Activated naive CD4-positive, alpha-beta T cell treated with anti-CD3 and anti-CD28 coated beads for 36 hours (primary cell): ENCODE measurements around the gene CACNA1C. TPM values are rescaled to one million over a fixed set of nuclear protein-coding genes. Genes with fewer than 3 reads are reported as not detected.
"Not testable (repeated sequence)": the region's sequence is repeated elsewhere in the genome, so short reads cannot be mapped to it uniquely, and the experiment has no call there.

Experiments used
- CTCF ChIA-PET: fragments of 350-600 bp; sonication (Branson Sonifier 250); formaldehyde crosslinking; loops from one replicate; lab custom pipeline; 2021; ENCODE audit warnings: antibody characterized with exemption; lab: Charles Lee
- DNase-seq: peaks from one replicate; pipeline ENCODE4 v3.0.0-alpha.2; 2020
- H3K27ac Mint-ChIP-seq: one replicate; pipeline ENCODE4 v1.8.0; 2021; ENCODE audit warnings: mild to moderate bottlenecking, mixed read lengths
- H3K27me3 Mint-ChIP-seq: one replicate; pipeline ENCODE4 v1.8.0; 2021; ENCODE audit warnings: low read depth, mixed read lengths
- H3K36me3 Mint-ChIP-seq: one replicate; pipeline ENCODE4 v1.8.0; 2021; ENCODE audit warnings: low read depth, mixed read lengths
- H3K4me1 Mint-ChIP-seq: one replicate; pipeline ENCODE4 v1.8.0; 2021; ENCODE audit warnings: low read depth, mixed read lengths
- H3K4me3 Mint-ChIP-seq: one replicate; pipeline ENCODE4 v1.8.0; 2021; ENCODE audit warnings: mild to moderate bottlenecking, moderate library complexity, mixed read lengths
- H3K9me3 Mint-ChIP-seq: one replicate; pipeline ENCODE4 v1.8.0; 2021; ENCODE audit warnings: mixed read lengths
- intact Hi-C: fragments of 100-400 bp; cut with micrococcal nuclease; formaldehyde crosslinking; loops from one replicate; pipeline ENCODE4 v1.15.1; 2023
- total RNA-seq, 2 experiments: library from RNA; stranded (reverse); gene quantifications; one replicate each; pipeline ENCODE4 v1.2.3, GENCODE V29; 2021

CACNA1C gene
- total RNA-seq, 2 experiments from 2014 or later = 0.02 to 0.12 TPM

DNA sequence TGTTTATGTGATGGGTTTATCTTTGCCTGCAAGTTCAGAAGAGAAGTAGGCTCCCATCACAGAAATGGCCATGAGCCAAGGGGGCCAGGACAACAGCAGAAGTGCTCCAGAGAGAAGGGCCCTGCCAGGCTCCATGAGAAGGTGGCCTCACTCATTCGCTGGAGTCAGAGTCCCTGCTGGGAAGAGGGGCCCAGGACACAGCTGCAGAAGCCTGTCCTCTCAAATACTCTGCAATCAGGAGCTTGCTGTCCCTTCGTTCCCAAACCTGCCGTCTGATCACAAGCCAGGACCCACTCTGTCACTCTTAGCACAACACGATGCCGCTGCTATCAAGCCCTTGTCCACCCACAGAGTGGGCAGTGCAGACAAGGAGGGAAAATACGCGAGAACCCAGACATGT, 435.8 kb downstream of the CACNA1C start:
- Mint-ChIP-seq H3K4me3 (no peak overlapping the region), H3K27ac (no peak overlapping the region), H3K36me3 (no peaks in the 10 kb centered on the region), H3K9me3 (no peaks in the 10 kb centered on the region), H3K27me3 (peaks cover 9% of the 10 kb centered on the region), H3K4me1 (no peaks in the 10 kb centered on the region)
- CTCF ChIA-PET = no interaction called here
- intact Hi-C loops = no loop called here
- DNase-seq = no peak

DNA sequence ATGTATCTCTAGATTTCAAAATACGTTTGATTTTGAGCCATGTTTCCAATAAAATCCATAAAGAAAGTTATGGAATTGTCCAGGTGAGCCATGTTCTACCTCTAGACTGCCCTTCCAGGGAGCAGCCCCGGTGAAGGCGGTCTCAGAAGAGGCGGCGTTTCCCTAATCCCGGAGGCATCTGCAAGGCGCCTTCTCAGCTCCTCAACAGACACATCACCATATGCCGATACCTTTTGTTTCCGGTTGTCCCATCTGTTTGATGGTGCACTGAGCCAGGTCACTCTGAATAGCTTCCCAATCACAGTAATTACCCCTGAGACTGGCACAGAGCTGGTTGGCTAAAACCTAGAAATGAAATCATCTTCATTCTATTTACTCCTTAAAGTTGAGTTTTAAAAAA, 436.5 kb downstream of the CACNA1C start:
- Mint-ChIP-seq H3K4me3 (no peak overlapping the region), H3K36me3 (no peaks in the 10 kb centered on the region), H3K4me1 (no peaks in the 10 kb centered on the region), H3K27me3 (peaks cover 9% of the 10 kb centered on the region), H3K27ac (no peak overlapping the region), H3K9me3 (no peaks in the 10 kb centered on the region)
- intact Hi-C loops = no loop called here
- no peak for DNase-seq
- CTCF ChIA-PET = no interaction called here

DNA sequence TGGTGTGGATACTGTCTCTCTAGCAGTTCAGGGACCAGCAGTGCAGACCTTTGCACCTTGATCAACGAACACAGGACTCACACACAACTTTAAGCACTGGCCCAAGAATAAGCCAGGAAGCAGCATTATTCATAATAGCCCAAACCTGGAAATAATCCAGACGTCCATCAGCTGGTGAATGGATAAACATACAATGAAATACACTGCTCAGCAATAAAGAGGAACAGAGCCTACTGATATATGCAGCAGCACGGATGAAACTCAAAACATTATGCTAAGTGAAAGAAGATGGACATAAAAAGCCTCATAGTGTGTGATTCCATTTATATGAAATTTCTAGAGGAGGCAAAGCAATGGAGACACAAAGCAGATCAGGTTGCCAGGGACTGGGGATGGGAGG, 438.0 kb downstream of the CACNA1C start:
- Mint-ChIP-seq H3K4me1 (no peaks in the 10 kb centered on the region), H3K27me3 (peaks cover 18% of the 10 kb centered on the region), H3K27ac (no peak overlapping the region), H3K4me3 (no peak overlapping the region), H3K36me3 (no peaks in the 10 kb centered on the region), H3K9me3 (no peaks in the 10 kb centered on the region)
- no peak for DNase-seq
- intact Hi-C loops = no loop called here
- CTCF ChIA-PET = no interaction called here

DNA sequence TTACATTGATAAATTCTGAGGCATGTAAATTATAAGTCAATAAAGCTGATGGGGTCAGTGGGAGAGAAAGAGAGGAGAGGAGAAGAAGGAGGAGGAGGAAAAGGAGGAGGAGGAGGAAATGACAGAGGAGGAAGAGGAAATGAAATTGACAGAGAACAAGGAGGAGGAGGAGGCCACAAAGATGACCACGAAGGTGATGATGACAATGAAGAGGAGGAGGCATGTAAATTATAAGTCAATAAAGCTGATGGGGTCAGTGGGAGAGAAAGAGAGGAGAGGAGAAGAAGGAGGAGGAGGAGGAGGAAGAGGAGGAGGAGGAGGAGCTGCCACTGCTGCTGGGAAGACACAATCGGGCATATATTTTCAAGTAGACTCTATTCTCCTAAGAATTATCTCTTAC, 438.6 kb downstream of the CACNA1C start:
- H3K27ac Mint-ChIP-seq, CTCF ChIA-PET, H3K36me3 Mint-ChIP-seq, DNase-seq, H3K4me3 Mint-ChIP-seq, H3K4me1 Mint-ChIP-seq, intact Hi-C loops, H3K9me3 Mint-ChIP-seq: not testable (repeated sequence)
- H3K27me3 Mint-ChIP-seq = peaks cover 19% of the 10 kb centered on the region

DNA sequence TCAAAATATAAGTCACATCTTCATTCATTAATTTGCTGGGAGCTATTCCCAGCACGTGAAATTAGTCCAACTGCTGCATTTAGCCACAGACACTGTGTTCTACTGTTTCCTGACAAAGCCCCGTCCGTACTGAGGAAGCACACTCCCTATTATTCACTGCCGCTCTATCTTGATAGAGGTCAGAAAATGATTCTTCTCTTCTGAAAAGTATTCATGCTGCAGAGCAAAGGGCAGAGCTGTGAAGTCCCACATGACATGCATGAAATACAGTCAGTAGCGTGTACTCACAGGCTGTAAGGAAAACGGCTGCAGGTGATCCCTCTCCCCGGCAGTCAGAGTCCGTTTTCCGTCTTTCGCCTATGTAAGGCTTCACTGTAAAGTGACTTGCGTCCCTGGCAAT, 439.4 kb downstream of the CACNA1C start:
- intact Hi-C loops = no loop called here
- no peak for DNase-seq
- H3K27me3 Mint-ChIP-seq = peaks cover 20% of the 10 kb centered on the region
- CTCF ChIA-PET = interaction anchor here (0.6 kb wide), 1 partner anchor 1007 kb away, joined by 4 read pairs; no protein-coding TSS in a partner anchor
- H3K36me3 Mint-ChIP-seq = no peaks in the 10 kb centered on the region
- H3K27ac Mint-ChIP-seq = no peak overlapping the region
- H3K4me3 Mint-ChIP-seq = no peak overlapping the region
- no peaks in the 10 kb centered on the region for H3K4me1 Mint-ChIP-seq
- no peaks in the 10 kb centered on the region for H3K9me3 Mint-ChIP-seq

DNA sequence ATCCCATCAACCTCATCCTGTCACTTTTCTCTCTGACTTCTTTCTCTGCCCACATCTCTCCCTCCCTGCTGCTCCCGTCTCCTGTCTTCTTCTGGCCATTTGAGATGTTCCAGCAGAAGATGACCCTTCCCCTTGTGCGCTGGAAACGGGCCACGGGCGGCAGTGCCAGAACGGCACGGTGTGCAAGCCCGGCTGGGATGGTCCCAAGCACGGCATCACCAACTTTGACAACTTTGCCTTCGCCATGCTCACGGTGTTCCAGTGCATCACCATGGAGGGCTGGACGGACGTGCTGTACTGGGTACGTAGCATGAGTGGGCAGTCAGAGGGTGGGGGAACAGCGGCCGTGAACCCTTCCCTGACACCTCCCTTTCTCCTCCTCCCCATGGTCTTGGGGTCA, 440.3 kb downstream of the CACNA1C start:
- CTCF ChIA-PET = no interaction called here
- no peak overlapping the region for H3K27ac Mint-ChIP-seq
- no peaks in the 10 kb centered on the region for H3K36me3 Mint-ChIP-seq
- H3K27me3 Mint-ChIP-seq = peaks cover 20% of the 10 kb centered on the region
- H3K4me3 Mint-ChIP-seq = no peak overlapping the region
- H3K4me1 Mint-ChIP-seq = no peaks in the 10 kb centered on the region
- intact Hi-C loops = no loop called here
- no peaks in the 10 kb centered on the region for H3K9me3 Mint-ChIP-seq
- DNase-seq = no peak

DNA sequence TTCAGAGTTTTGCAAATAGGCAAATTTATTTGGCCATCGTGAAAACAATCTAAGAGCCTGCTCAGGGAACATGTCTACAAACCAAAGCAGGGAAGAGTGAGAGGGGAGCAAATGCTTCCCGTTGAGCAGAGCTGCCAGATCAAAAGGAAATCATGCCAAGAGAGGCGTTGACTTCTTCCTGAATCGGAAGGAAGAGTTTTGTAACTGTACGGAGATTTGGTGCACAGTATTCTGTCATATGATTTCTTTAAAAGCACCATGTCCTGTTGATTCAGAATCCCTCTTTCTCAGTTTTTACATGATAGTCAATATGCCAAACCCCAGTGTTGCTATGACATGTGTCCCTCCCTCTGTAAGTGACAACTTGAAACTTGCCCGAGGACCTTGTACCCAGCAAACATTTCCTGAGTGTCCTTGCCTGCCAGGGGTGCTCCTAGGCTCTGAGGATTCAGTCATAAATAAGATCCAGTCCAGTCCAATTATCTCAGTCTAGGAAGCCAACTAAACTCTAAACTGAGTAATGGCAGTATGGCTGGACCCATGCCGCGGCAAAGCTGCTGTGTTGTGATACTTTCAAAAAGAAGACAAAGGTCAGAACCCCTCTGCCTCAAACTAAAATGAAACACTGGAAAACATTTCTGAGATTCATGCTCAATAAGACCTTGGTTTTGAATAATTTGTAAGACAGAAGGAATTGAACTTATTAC, 441.9 kb downstream of the CACNA1C start:
- intact Hi-C loops = no loop called here
- CTCF ChIA-PET = no interaction called here
- no peaks in the 10 kb centered on the region for H3K36me3 Mint-ChIP-seq
- DNase-seq = no peak
- H3K27ac Mint-ChIP-seq = no peak overlapping the region
- H3K9me3 Mint-ChIP-seq = no peaks in the 10 kb centered on the region
- H3K4me3 Mint-ChIP-seq = no peak overlapping the region
- H3K4me1 Mint-ChIP-seq = no peaks in the 10 kb centered on the region
- peaks cover 25% of the 10 kb centered on the region for H3K27me3 Mint-ChIP-seq

DNA sequence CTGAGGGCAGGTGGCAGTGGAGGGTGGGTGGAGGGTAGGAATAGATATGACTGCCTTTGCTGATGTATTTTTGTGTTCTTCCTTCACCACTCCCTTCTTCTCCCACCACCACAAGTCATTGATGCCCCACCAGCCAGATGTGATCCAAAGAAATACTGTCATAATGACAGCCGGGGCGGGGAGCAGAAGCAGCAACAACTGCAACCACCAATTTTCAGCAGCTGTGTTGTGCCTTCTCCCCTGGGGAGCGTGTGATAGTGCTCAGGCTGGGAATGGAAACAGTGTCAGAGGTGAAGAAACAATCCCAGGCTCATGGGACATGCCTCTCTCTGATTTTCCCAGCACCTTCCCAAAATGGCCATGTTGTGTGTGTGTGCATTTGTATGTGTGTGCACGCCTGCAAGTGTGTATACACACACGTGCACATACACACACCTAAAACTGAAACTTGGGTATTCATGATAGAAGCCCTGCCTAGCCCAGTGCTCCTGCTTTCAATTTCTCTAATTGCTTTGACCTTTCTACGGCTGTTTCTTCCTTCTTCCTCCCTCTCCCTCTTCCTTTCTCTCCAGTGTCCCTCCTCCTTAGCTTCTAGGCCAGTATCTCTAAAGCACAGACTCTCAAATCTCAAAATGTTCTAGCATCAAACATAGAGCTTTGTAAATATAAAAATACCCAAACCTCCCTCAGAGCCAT, 442.8 kb downstream of the CACNA1C start:
- Mint-ChIP-seq H3K27me3 (peaks cover 31% of the 10 kb centered on the region), H3K27ac (no peak overlapping the region)
- CTCF ChIA-PET = no interaction called here

DNA sequence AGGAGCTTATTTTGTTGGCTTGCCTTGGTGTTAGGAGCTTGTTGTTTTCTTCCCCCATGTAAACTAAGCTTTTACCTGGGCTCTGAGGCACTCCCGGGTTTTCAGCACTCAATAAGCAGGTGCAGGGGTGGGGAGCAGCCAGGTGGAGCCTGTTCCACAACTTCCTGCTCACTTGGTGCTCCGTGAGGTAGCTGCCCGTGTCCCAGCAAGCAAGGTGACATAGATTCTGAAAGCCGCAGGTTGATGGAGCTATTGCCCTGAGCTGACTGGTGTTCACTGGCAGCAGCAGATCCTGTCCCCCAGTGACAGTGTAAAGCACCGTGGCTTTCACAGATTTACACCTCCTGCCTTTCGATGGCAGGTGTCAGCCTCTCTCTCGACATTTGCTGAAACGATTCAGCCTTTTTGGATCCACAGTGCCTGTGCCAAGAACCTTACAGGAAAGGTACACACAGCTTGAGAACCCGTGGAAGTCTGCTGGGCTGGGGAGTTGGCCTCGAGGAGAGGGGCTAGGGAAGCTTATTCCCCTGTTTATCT, 446.2 kb downstream of the CACNA1C start:
- H3K4me1 Mint-ChIP-seq = peaks cover 6% of the 10 kb centered on the region
- intact Hi-C loops = no loop called here
- H3K27ac Mint-ChIP-seq = no peak overlapping the region
- H3K4me3 Mint-ChIP-seq = no peak overlapping the region
- H3K27me3 Mint-ChIP-seq = peaks cover 42% of the 10 kb centered on the region
- no peaks in the 10 kb centered on the region for H3K9me3 Mint-ChIP-seq
- CTCF ChIA-PET = no interaction called here
- no peak for DNase-seq
- no peaks in the 10 kb centered on the region for H3K36me3 Mint-ChIP-seq

More for the DNA sequence above, 442.8 kb downstream of the CACNA1C start:
- Mint-ChIP-seq H3K36me3 (no peaks in the 10 kb centered on the region), H3K9me3 (no peaks in the 10 kb centered on the region), H3K4me1 (no peaks in the 10 kb centered on the region), H3K4me3 (no peak overlapping the region)
- no peak for DNase-seq
- intact Hi-C loops = no loop called here

DNA sequence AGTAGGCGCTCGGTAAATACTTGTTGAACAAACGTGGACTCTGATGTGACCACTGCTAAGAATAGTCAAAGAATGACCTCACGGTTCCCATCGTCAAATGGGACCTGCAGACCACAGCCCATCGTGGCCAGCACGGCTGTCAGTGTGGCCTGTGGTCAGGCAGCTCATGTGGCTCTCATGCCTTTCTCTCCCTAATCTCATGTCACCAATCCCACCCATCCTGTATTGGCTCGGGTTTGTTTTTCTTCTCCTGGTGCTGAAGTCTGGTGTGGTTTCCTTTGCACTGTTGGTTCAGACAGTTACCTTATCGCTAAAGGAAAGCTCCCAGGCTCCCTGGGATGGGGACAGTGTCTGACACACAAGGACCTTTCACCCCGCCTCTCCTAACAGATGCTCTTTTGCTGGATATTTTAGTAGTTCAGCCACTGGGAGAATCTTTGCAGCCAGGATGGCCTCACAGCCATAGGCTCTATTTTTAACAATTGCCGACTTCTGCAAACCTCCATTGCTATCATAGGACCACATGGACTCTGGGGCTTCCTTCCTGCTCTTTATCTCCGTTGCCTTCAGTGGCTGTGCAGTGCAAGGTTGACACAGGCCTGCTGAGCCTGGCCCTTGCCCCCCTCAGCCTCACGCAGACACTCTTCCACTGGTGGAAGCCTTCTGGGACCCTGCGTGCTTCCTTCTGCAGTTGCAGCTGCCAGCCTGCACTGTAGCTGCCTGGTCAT, 448.8 kb downstream of the CACNA1C start:
- H3K4me3 Mint-ChIP-seq = no peak overlapping the region
- CTCF ChIA-PET = no interaction called here
- intact Hi-C loops = no loop called here
- no peak overlapping the region for H3K27ac Mint-ChIP-seq
- H3K36me3 Mint-ChIP-seq = no peaks in the 10 kb centered on the region
- no peaks in the 10 kb centered on the region for H3K9me3 Mint-ChIP-seq
- peaks cover 6% of the 10 kb centered on the region for H3K4me1 Mint-ChIP-seq
- DNase-seq = no peak
- peaks cover 32% of the 10 kb centered on the region for H3K27me3 Mint-ChIP-seq

DNA sequence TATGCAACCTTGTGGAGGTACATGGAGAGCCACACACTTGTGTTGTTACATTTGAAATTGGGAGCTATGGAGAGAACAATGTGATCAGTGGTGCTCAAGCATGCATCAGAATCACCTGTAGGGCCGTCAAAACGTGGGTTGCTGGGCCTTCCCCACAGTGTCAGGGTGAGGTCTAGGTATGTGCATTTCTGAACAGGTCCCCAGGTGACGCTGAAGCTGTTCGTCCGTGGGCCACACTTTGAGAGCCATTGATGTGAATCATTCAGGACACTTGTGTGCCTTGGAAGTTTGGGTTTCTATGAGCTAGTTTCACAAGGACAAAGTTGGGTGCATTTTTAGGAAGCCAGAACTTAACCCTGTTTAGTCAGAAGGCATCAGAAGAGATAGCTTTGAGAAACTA, 450.2 kb downstream of the CACNA1C start:
- no peak for DNase-seq
- H3K4me1 Mint-ChIP-seq = peaks cover 6% of the 10 kb centered on the region
- H3K36me3 Mint-ChIP-seq = no peaks in the 10 kb centered on the region
- CTCF ChIA-PET = interaction anchor here (1.1 kb wide), 1 partner anchor 18 kb away, joined by 3 read pairs; no protein-coding TSS in a partner anchor
- intact Hi-C loops = no loop called here
- H3K27me3 Mint-ChIP-seq = peaks cover 30% of the 10 kb centered on the region
- no peaks in the 10 kb centered on the region for H3K9me3 Mint-ChIP-seq
- no peak overlapping the region for H3K27ac Mint-ChIP-seq
- no peak overlapping the region for H3K4me3 Mint-ChIP-seq

DNA sequence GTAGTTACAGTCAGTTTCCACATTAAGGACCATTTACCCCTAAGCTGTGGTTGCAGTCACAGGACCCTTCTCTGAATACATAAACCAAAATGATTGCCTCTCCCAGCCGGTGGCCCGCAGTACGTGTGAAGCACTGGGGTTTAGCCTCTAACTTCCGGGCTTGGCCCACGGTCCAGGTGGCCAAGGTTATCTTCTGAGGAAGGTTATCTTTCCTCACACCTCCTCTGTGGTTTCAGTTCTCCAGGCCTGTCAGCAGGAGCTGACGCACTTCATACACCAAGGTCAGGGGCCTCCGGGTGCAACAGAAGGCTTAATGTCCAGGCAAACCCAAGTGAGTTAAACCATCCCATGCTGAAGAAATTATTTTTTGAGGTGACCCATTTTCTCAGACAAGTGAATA, 451.0 kb downstream of the CACNA1C start:
- Mint-ChIP-seq H3K4me3 (no peak overlapping the region), H3K27ac (no peak overlapping the region), H3K36me3 (no peaks in the 10 kb centered on the region), H3K27me3 (peaks cover 30% of the 10 kb centered on the region), H3K9me3 (no peaks in the 10 kb centered on the region), H3K4me1 (peaks cover 6% of the 10 kb centered on the region)
- CTCF ChIA-PET = interaction anchor here (1.1 kb wide), 1 partner anchor 19 kb away, joined by 3 read pairs; no protein-coding TSS in a partner anchor
- intact Hi-C loops = no loop called here
- DNase-seq = no peak
